ENCODE data around the gene ORC6.
"Not testable (repeated sequence)": the region's sequence is repeated elsewhere in the genome, so short reads cannot be mapped to it uniquely, and the experiment has no call there.

DNA sequence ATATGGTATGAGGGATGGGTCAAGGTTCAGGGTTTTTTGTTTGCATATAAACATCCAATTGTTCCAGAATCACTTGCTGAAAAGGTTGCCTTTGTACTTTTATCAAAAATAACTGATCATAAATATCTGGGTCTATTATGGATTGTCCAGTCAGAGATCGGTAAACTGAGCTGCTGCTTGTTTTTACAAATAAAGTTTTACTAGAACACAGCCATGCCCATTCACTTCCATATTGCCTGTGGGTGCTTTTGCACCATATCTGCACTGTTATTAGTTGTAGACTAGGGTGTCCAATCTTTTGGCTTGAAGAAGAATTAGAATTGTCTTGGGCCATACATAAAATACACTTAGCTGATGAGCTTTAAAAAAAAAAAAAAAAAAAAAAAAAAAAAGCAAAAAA lies 11.5 kb upstream of the ORC6 start:
- TF ChIP-seq, protein P1, sequence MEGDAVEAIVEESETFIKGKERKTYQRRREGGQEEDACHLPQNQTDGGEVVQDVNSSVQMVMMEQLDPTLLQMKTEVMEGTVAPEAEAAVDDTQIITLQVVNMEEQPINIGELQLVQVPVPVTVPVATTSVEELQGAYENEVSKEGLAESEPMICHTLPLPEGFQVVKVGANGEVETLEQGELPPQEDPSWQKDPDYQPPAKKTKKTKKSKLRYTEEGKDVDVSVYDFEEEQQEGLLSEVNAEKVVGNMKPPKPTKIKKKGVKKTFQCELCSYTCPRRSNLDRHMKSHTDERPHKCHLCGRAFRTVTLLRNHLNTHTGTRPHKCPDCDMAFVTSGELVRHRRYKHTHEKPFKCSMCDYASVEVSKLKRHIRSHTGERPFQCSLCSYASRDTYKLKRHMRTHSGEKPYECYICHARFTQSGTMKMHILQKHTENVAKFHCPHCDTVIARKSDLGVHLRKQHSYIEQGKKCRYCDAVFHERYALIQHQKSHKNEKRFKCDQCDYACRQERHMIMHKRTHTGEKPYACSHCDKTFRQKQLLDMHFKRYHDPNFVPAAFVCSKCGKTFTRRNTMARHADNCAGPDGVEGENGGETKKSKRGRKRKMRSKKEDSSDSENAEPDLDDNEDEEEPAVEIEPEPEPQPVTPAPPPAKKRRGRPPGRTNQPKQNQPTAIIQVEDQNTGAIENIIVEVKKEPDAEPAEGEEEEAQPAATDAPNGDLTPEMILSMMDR (IDR thresholded peaks at IDR 0.05) = not testable (repeated sequence)
- TF ChIP-seq POLR2AphosphoS5, POLR2A (IDR thresholded peaks at IDR 0.05): not testable (repeated sequence)
